Measurements from ENCODE around the gene DPP10.

GRCh38 chr2:115543461-115543860 lies 1101.0 kb downstream of the DPP10 start:
- TF ChIP-seq EP300 (IDR thresholded peaks at IDR 0.05): no peak
- TF ChIP-seq CTCF (IDR thresholded peaks at IDR 0.05): no peak
- TF ChIP-seq POLR2A (IDR thresholded peaks at IDR 0.05): no peak

All from sigmoid colon (tissue), 4 donors.